HG03457 (cell line): ENCODE results near the gene C5orf24.

Source experiments
- ATAC-seq: cut with Tn5 transposase; IDR thresholded peaks from one replicate; pipeline ENCODE4 v1.9.1; 2021; ENCODE audit warnings: moderate number of reproducible peaks; ENCODE audit not compliant: unreplicated experiment

C5orf24 gene

GRCh38 chr5:134905246-134905996, 59.7 kb downstream of the C5orf24 start:
- ATAC-seq: peak; percentile 21

- no peak for ATAC-seq
Observed at GRCh38 chr5:134906811-134907210, 61.0 kb downstream of the C5orf24 start.
